Heart left ventricle (tissue), 16 donors: ENCODE data around the gene CCDC112. TPM values are rescaled to one million over a fixed set of nuclear protein-coding genes. Genes with fewer than 3 reads are reported as not detected.
A peak's percentile ranks its signal among the peaks of the same experiment; 100 is the strongest.

Experiments
- ATAC-seq, 4 donors: fragments of 200-7000 bp; cut with Tn5 transposase; one replicate each; pipeline ENCODE4 v1.9.1; 2020 to 2022; ENCODE audit warnings: moderate library complexity in 4 of 4, mild to moderate bottlenecking in 3 of 4, moderate number of reproducible peaks in 1 of 4
- DNase-seq, 5 donors: peaks; one replicate each; pipeline ENCODE4 v3.0.0-alpha.2; 2020
- H3K27ac ChIP-seq, 12 donors: fragments of 200-600 bp; sonication (generic) in 4 of 12; one replicate each; pipeline versions ENCODE4 v1.5.0 to v1.8.0; 2016 to 2022; ENCODE audit warnings: mild to moderate bottlenecking in 2 of 12
- H3K27me3 ChIP-seq, 9 donors: fragments of 200-600 bp; sonication (generic) in 2 of 9; one replicate each; pipeline versions ENCODE4 v1.5.1 to v1.8.0; 2016 to 2022; ENCODE audit warnings: mild to moderate bottlenecking in 3 of 9
- H3K36me3 ChIP-seq, 9 donors: fragments of 200-600 bp; sonication (generic) in 2 of 9; one replicate each; pipeline versions ENCODE4 v1.5.0 to v1.8.0; 2018 to 2022; ENCODE audit warnings: mild to moderate bottlenecking in 2 of 9
- H3K4me1 ChIP-seq, 12 donors: fragments of 200-600 bp; sonication (generic) in 4 of 12; one replicate each; pipeline versions ENCODE4 v1.5.0 to v1.8.0; 2016 to 2022; ENCODE audit warnings: mild to moderate bottlenecking in 3 of 12
- H3K4me3 ChIP-seq, 12 donors: fragments of 200-600 bp; sonication (generic) in 4 of 12; one replicate each; pipeline versions ENCODE4 v1.5.0 to v1.8.0; 2017 to 2022; ENCODE audit warnings: mild to moderate bottlenecking in 9 of 12, moderate library complexity in 4 of 12
- H3K9me3 ChIP-seq, 12 donors: fragments of 200-600 bp; sonication (generic) in 4 of 12; one replicate each; pipeline versions ENCODE4 v1.5.0 to v1.8.0; 2016 to 2022; ENCODE audit warnings: mild to moderate bottlenecking in 1 of 12
- POLR2A ChIP-seq, 2 donors: fragments of 450-650 bp; IDR thresholded peaks; one replicate each; pipeline ENCODE4 v1.6.1; 2017; ENCODE audit warnings: antibody characterized with exemption in 2 of 2, mild to moderate bottlenecking in 2 of 2, moderate library complexity in 2 of 2
- WGBS, 4 donors: extraction: QIAGEN DNeasy Blood & Tissue Kit in 2 of 4; methylation state at CpG; one replicate each; pipeline versions ENCODE4 v1.1.5 to v1.1.7; 2013 to 2018; 5-methylcytosine and 5-hydroxymethylcytosine counted together
- intact Hi-C, 10 donors: fragments of 100-400 bp; cut with DNase I; formaldehyde crosslinking; loops; one replicate each; pipeline versions ENCODE4 v1.11.1 to v1.14.2; 2022
- polyA plus RNA-seq, 2 donors: library from polyadenylated mRNA; stranded (reverse); fragments of 200-250 nt; gene quantifications; one replicate each; pipeline ENCODE4 v1.2.3, GENCODE V29; 2013
- total RNA-seq, 9 donors: library from RNA; depleted of rRNA in 2 of 9; stranded (reverse); fragments of >200 nt in 2 of 9; fragmentation: NEBNext Ultra II Directional in 3 of 9; extraction: Animal tissue kit (Norgen Biotek cat#: 25700) in 3 of 9; gene quantifications; one replicate each; pipeline versions ENCODE4 v1.1.0 to v1.2.4, GENCODE V29; 2016 to 2023
- TF ChIP-seq, protein P1 (sequence below), 12 donors: fragments of 200-600 bp; sonication (generic) in 4 of 12; IDR thresholded peaks; one replicate each; pipeline versions ENCODE4 v1.5.0 to v1.8.0; 2018 to 2022; ENCODE audit warnings: antibody characterized with exemption in 12 of 12, mild to moderate bottlenecking in 5 of 12
- donor health status: ischemic (EF 13 %, LVEDD 7.1; RV severe dilation, severe dysfunction).
- donor health status: healthy with polysubstance abuse.
- donor health status: DM: no; HTN: yes; CAD: no.
- donor health status: DM: no; HTN: no; CAD: no.
- donor health status: ischemic (EF 25% LVEDD 6.9; RV normal size, moderate dysfunction).
- donor health status: ischemic (EF 25% LVEDD 5.7; RV mildly dilated, moderate dysfunction).
- donor health status: healthy.
- donor health status: DM: yes; HTN: yes; CAD: no.
- donor health status: ischemic (EF 35%, LVEDD 5.7; RV mildly dilated, moderate dysfunction).
- donor health status: nonischemic (EF 11% LVEDD 7.7; RV severe dilation, severe dysfunction).
- donor health status: DM: yes; HTN: yes; CAD: no.
- donor health status: PGD.
- donor health status: ischemic (EF 29% LVEDD 5.4; RV normal size, mild dysfunction).
- donor health status: nonischemic (EF 23%, LVEDD 6.1; RV moderate dilation, normal function).

CCDC112 gene
- total and polyA plus RNA-seq, 11 donors, result 3.6 to 8.4 (median 5.6) TPM

DNA sequence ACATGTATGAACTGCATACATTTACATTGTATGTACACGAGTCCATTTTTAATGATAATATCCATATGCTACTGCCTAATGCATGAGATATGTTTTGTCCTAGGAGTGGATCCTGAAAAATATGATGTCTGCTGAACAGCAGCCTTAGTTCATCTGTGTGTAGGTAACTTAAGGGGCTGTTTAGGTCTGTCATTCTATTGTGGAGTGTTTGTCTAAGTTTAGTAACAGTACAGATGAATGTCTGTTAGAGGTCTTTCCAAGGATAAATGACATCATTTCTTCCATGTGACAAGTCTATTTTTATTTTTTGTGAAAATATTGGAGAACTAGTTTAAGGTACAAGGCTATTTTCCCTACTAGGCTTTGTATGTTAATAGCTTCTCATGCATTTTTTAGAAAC lies 22.6 kb upstream of the CCDC112 start:
- WGBS, 4 donors, result 0 to 2% (median 0%) methylated on average over 1 of the region's 1 CpG
- peak; percentile 73 to 86 (median 81) for ATAC-seq

DNA sequence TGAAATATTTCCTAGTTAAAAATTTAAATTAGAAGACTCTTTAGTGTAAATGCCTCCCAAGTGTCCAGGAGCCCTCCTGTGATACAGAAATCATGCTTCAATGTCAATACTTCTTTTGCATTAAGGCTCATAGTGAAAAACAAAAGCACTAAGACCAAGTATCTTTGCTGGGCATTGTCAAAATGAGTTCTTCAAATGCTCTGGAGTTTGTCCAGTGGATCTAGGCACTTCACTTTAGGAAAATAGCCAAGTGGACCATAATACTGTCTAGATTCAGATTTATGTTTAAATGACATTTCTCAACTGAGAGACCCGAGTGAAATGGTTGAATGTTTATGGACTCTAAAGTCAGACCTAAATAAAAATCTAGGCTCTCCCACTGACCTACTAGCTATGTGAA lies 21.3 kb upstream of the CCDC112 start:
- intact Hi-C loops, result loop anchor here in 7 of 10 donors (5.0 to 10.0 kb wide), 6 partner anchors 47 to 747 kb away; partner anchors contain the start of genes AP3S1 (in 1 of the 7) and ATG12 (in 1 of the 7)

More for the DNA sequence above, 22.6 kb upstream of the CCDC112 start:
- Histone ChIP-seq H3K36me3 (no peaks in the 10 kb centered on the region), H3K27ac (peak overlapping the region in 9 of 12 donors; percentile 5 to 49 (median 28)), H3K4me3 (no peak overlapping the region), H3K4me1 (peaks cover 0 to 15% (median 2%) of the 10 kb centered on the region in 12 donors), H3K9me3 (peaks cover 0 to 6% (median 0%) of the 10 kb centered on the region in 12 donors), H3K27me3 (no peaks in the 10 kb centered on the region)
- TF ChIP-seq, protein P1, sequence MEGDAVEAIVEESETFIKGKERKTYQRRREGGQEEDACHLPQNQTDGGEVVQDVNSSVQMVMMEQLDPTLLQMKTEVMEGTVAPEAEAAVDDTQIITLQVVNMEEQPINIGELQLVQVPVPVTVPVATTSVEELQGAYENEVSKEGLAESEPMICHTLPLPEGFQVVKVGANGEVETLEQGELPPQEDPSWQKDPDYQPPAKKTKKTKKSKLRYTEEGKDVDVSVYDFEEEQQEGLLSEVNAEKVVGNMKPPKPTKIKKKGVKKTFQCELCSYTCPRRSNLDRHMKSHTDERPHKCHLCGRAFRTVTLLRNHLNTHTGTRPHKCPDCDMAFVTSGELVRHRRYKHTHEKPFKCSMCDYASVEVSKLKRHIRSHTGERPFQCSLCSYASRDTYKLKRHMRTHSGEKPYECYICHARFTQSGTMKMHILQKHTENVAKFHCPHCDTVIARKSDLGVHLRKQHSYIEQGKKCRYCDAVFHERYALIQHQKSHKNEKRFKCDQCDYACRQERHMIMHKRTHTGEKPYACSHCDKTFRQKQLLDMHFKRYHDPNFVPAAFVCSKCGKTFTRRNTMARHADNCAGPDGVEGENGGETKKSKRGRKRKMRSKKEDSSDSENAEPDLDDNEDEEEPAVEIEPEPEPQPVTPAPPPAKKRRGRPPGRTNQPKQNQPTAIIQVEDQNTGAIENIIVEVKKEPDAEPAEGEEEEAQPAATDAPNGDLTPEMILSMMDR (IDR thresholded peaks at IDR 0.05), result no peak
- TF ChIP-seq POLR2A (IDR thresholded peaks at IDR 0.05), result no peak
- no peak for DNase-seq
- intact Hi-C loops, result loop anchor here in 7 of 10 donors (5.0 to 10.0 kb wide), 6 partner anchors 46 to 746 kb away; partner anchors contain the start of genes AP3S1 (in 1 of the 7) and ATG12 (in 1 of the 7)

DNA sequence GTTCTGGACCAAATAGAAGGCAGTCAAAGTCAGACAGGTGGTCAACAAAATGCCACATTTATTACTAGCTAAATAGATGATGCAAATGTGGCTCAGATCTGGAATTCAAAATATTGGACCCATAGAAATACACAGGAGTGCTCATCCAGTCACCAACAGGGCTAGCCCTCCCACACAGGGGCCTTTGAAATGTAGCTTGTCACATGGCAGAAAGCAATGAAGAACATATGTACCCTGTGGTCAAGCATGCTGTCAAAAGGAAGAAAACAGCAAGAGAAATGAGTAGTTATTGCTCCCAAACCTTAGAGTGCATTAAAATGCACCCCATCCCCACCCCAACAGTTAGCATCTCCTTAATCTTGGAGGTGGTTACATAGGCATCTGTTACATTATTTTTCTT lies 20.9 kb upstream of the CCDC112 start:
- H3K36me3 ChIP-seq, result no peaks in the 10 kb centered on the region
- no peak overlapping the region for H3K4me3 ChIP-seq
- DNase-seq, result no peak
- no peaks in the 10 kb centered on the region for H3K9me3 ChIP-seq
- no peak for TF ChIP-seq POLR2A (IDR thresholded peaks at IDR 0.05)
- TF ChIP-seq, protein P1 (IDR thresholded peaks at IDR 0.05), result no peak
- peaks cover 0 to 15% (median 2%) of the 10 kb centered on the region in 12 donors for H3K4me1 ChIP-seq
- H3K27ac ChIP-seq, result no peak overlapping the region
- no peaks in the 10 kb centered on the region for H3K27me3 ChIP-seq
- intact Hi-C loops, result loop anchor here in 7 of 10 donors (5.0 to 10.0 kb wide), 6 partner anchors 47 to 747 kb away; partner anchors contain the start of genes AP3S1 (in 1 of the 7) and ATG12 (in 1 of the 7)
- ATAC-seq, result no peak

More for the DNA sequence above, 21.3 kb upstream of the CCDC112 start:
- Histone ChIP-seq H3K4me1 (peaks cover 0 to 15% (median 2%) of the 10 kb centered on the region in 12 donors), H3K9me3 (peaks cover 0 to 2% (median 0%) of the 10 kb centered on the region in 12 donors), H3K4me3 (no peak overlapping the region), H3K27me3 (no peaks in the 10 kb centered on the region), H3K27ac (peak overlapping the region in 4 of 12 donors; percentile 12 to 32 (median 20)), H3K36me3 (no peaks in the 10 kb centered on the region)
- DNase-seq (no peak), ATAC-seq (no peak)
- TF ChIP-seq, protein P1 (IDR thresholded peaks at IDR 0.05), result no peak
- no peak for TF ChIP-seq POLR2A (IDR thresholded peaks at IDR 0.05)
- WGBS, 4 donors, result 49 to 57% (median 52%) methylated on average over 1 of the region's 1 CpG

DNA sequence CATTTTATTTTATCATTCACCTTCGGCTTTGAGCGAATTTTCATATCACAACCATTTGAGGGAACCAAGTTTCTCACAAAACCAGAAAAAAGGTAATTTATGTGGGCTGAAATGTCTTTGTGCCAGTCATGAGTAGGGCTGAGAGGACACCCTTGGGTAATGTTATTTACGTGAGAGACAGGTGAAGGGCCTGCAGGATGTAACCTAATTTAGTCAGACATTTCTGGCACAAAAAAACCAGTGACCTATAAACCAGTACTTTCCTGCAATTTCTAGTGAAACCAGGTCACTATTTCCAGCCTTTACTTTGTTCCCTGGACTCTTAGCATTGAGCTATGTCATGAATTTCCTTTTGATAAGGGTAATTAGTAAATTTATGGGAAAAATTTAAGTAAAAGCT lies 17.2 kb upstream of the CCDC112 start:
- no peak for ATAC-seq
- Histone ChIP-seq H3K27ac (no peak overlapping the region), H3K36me3 (no peaks in the 10 kb centered on the region), H3K4me1 (peaks cover 0 to 11% (median 0%) of the 10 kb centered on the region in 12 donors), H3K4me3 (no peak overlapping the region), H3K27me3 (no peaks in the 10 kb centered on the region), H3K9me3 (no peaks in the 10 kb centered on the region)
- no peak for DNase-seq
- 85 to 93% (median 90%) methylated on average over 3 of the region's 3 CpGs for WGBS, 4 donors
- TF ChIP-seq, protein P1 (IDR thresholded peaks at IDR 0.05), result no peak
- no peak for TF ChIP-seq POLR2A (IDR thresholded peaks at IDR 0.05)
- intact Hi-C loops, result loop anchor here in 8 of 10 donors (2.0 to 10.0 kb wide), 8 partner anchors 51 to 751 kb away; partner anchors contain the start of genes AP3S1 (in 1 of the 8) and ATG12 (in 1 of the 8)
